ENCODE results near the gene ZNF423. TPM values are rescaled to one million over a fixed set of nuclear protein-coding genes. Genes with fewer than 3 reads are reported as not detected.

ZNF423 gene
- total and polyA plus RNA-seq, 7 donors, result 0.69 to 19.7 (median 3.6) TPM

DNA sequence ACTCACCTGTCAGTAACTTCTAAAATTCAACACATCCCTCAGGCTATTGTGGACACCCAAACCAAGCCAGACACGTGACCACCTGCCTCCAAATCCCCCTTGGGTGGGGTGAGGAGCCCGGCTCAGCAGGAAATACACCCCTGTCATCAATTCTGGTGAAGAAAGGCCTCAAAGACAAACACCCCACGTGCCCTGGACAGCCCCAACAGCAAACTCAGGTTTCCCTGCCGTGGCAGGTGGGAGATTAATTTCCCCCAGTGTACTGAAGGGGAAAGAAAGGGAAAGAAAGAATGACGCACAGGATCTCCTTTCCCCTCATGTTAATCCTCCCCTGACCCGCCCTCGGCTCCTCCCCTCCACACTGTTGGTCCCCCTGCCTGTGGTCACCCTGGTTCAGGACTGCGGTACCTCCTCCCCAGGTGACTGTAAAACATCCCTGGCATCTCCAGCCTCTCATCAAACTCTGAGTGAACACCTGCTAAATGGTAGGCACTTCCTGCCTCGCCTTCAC is 98.3 kb downstream of the ZNF423 start:
- Histone ChIP-seq H3K9me3 (no peaks in the 10 kb centered on the region), H3K27me3 (no peaks in the 10 kb centered on the region), H3K27ac (no peak overlapping the region), H3K4me3 (no peak overlapping the region), H3K36me3 (no peaks in the 10 kb centered on the region), H3K4me1 (peaks cover 0 to 14% (median 12%) of the 10 kb centered on the region in 4 donors)
- WGBS, 2 donors, result 66 to 75% methylated on average over 9 of the region's 9 CpGs
- no peak for DNase-seq
- TF ChIP-seq, protein P1, sequence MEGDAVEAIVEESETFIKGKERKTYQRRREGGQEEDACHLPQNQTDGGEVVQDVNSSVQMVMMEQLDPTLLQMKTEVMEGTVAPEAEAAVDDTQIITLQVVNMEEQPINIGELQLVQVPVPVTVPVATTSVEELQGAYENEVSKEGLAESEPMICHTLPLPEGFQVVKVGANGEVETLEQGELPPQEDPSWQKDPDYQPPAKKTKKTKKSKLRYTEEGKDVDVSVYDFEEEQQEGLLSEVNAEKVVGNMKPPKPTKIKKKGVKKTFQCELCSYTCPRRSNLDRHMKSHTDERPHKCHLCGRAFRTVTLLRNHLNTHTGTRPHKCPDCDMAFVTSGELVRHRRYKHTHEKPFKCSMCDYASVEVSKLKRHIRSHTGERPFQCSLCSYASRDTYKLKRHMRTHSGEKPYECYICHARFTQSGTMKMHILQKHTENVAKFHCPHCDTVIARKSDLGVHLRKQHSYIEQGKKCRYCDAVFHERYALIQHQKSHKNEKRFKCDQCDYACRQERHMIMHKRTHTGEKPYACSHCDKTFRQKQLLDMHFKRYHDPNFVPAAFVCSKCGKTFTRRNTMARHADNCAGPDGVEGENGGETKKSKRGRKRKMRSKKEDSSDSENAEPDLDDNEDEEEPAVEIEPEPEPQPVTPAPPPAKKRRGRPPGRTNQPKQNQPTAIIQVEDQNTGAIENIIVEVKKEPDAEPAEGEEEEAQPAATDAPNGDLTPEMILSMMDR (IDR thresholded peaks at IDR 0.05), result no peak
- no peak for TF ChIP-seq POLR2A (IDR thresholded peaks at IDR 0.05)
- TF ChIP-seq POLR2AphosphoS5 (IDR thresholded peaks at IDR 0.05), result no peak
- no peak for TF ChIP-seq EP300 (IDR thresholded peaks at IDR 0.05)
- intact Hi-C loops (cut with DNase I), result no loop called here

DNA sequence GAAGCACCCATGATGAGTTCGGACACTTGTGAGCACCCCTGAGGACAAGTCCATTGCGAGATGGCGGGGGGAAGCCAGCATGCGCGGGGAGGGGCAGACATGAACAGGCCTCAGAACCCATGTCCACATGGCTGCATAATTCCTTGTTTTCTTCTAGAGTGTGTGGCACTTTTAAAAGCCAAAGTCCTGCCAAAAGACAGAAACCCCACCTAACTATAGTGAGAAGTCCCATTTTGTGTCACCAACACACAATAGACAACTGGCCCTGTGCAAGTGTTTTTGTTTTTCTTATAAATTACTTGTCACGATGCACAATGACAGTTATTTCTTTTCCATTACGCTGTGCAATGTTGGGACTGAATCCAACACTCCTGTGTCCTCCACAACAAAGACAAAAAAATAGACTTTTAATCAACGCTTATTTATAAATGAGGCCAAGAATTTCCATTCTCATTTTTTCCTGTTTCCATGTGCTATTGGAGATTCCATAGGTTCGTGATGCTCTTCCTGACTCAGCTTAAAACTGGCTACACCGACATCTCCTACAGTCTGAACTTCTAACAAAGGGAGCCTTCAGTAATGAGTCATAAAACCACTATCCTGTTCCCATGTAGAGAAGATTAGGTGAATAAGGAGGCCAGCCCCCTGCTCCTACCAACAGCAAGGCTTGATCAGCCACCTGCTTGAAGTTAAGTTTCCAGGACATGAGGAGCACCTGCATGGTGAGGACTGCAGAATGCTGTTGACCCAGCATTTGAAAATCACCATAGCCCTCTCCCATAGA is 98.9 kb downstream of the ZNF423 start:
- no peak for TF ChIP-seq POLR2AphosphoS5 (IDR thresholded peaks at IDR 0.05)
- Histone ChIP-seq H3K4me3 (no peak overlapping the region), H3K36me3 (no peaks in the 10 kb centered on the region), H3K4me1 (peaks cover 0 to 14% (median 12%) of the 10 kb centered on the region in 4 donors), H3K9me3 (no peaks in the 10 kb centered on the region), H3K27ac (no peak overlapping the region), H3K27me3 (no peaks in the 10 kb centered on the region)
- 89 to 91% methylated on average over 10 of the region's 10 CpGs for WGBS, 2 donors
- no peak for DNase-seq
- intact Hi-C loops (cut with DNase I), result no loop called here

- Histone ChIP-seq H3K27me3 (no peaks in the 10 kb centered on the region), H3K36me3 (no peaks in the 10 kb centered on the region), H3K27ac (peak overlapping the region in 3 of 4 donors; percentile 49 to 69 (median 67)), H3K9me3 (no peaks in the 10 kb centered on the region), H3K4me3 (peak overlapping the region in 2 of 4 donors; percentile 47 to 55), H3K4me1 (peaks cover 0 to 16% (median 14%) of the 10 kb centered on the region in 4 donors)
- WGBS, 2 donors, result 67 to 70% methylated on average over 13 of the region's 13 CpGs
- intact Hi-C loops (cut with DNase I), result loop anchor here (2.0 kb wide), 1 partner anchor 263 kb away; no protein-coding TSS in a partner anchor
- DNase-seq, result no peak
- no peak for TF ChIP-seq POLR2A (IDR thresholded peaks at IDR 0.05)
- TF ChIP-seq POLR2AphosphoS5 (IDR thresholded peaks at IDR 0.05), result no peak
- TF ChIP-seq EP300 (IDR thresholded peaks at IDR 0.05), result no peak
- TF ChIP-seq, protein P1 (IDR thresholded peaks at IDR 0.05), result no peak
These were observed 100.0 kb downstream of the ZNF423 start for GRCh38 chr16:49755716-49756505.

DNA sequence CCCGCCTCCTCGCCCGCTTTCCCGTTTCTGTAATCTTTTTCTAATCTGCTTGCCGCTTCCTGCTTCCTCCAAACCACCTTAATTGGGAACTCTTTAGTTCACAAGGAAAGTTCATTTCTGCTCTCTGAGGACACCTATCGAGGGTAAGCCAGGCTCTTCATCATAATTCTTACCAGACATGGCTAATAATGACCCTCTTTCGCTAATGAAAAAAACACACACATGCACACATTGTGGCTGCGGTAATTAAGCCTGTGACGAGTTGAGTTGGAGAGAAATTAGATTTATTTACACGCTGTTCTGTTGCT is 100.6 kb downstream of the ZNF423 start:
- WGBS, 2 donors, result 1 to 3% methylated on average over 10 of the region's 10 CpGs
- DNase-seq, result no peak
- TF ChIP-seq POLR2AphosphoS5 (IDR thresholded peaks at IDR 0.05) (no peak), EP300 (IDR thresholded peaks at IDR 0.05) (no peak), POLR2A (IDR thresholded peaks at IDR 0.05) (no peak)
- TF ChIP-seq, protein P1 (IDR thresholded peaks at IDR 0.05), result peak in 1 of 4 experiments; percentile 34

More for the DNA sequence above, 100.6 kb downstream of the ZNF423 start:
- peaks cover 0 to 22% (median 21%) of the 10 kb centered on the region in 4 donors for H3K4me1 ChIP-seq
- intact Hi-C loops (cut with DNase I), result loop anchor here (2.0 kb wide), 1 partner anchor 262 kb away; no protein-coding TSS in a partner anchor
- H3K4me3 ChIP-seq, result peak overlapping the region in 3 of 4 donors; percentile 45 to 55 (median 47)
- no peaks in the 10 kb centered on the region for H3K36me3 ChIP-seq
- H3K27me3 ChIP-seq, result no peaks in the 10 kb centered on the region
- peak overlapping the region; percentile 38 to 69 (median 58) for H3K27ac ChIP-seq
- H3K9me3 ChIP-seq, result no peaks in the 10 kb centered on the region
